ENCODE measurements around the gene PPDPF. TPM values are rescaled to one million over a fixed set of nuclear protein-coding genes. Genes with fewer than 3 reads are reported as not detected.
"Not testable (repeated sequence)": the region's sequence is repeated elsewhere in the genome, so short reads cannot be mapped to it uniquely, and the experiment has no call there.

PPDPF gene
- total RNA-seq, 4 donors from 2014 or later, result 142 to 613 (median 338) TPM

GRCh38 chr20:63505723-63506122, 14.8 kb upstream of the PPDPF start:
- WGBS, 2 donors, result 75 to 89% methylated on average over 11 of the region's 12 CpGs
- TF ChIP-seq POLR2A (IDR thresholded peaks at IDR 0.05), result no peak
- TF ChIP-seq, protein P1, sequence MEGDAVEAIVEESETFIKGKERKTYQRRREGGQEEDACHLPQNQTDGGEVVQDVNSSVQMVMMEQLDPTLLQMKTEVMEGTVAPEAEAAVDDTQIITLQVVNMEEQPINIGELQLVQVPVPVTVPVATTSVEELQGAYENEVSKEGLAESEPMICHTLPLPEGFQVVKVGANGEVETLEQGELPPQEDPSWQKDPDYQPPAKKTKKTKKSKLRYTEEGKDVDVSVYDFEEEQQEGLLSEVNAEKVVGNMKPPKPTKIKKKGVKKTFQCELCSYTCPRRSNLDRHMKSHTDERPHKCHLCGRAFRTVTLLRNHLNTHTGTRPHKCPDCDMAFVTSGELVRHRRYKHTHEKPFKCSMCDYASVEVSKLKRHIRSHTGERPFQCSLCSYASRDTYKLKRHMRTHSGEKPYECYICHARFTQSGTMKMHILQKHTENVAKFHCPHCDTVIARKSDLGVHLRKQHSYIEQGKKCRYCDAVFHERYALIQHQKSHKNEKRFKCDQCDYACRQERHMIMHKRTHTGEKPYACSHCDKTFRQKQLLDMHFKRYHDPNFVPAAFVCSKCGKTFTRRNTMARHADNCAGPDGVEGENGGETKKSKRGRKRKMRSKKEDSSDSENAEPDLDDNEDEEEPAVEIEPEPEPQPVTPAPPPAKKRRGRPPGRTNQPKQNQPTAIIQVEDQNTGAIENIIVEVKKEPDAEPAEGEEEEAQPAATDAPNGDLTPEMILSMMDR (IDR thresholded peaks at IDR 0.05), result no peak
- H3K4me1 ChIP-seq, result no peaks in the 10 kb centered on the region
- H3K27me3 ChIP-seq, result peaks cover 0 to 96% (median 0%) of the 10 kb centered on the region in 4 donors
- peaks cover 0 to 15% (median 0%) of the 10 kb centered on the region in 3 donors for H3K9me3 ChIP-seq
- no peaks in the 10 kb centered on the region for H3K36me3 ChIP-seq
- DNase-seq, result no peak
- intact Hi-C loops (cut with DNase I), result no loop called here
- H3K27ac ChIP-seq, result no peak overlapping the region
- H3K4me3 ChIP-seq, result no peak overlapping the region

DNA sequence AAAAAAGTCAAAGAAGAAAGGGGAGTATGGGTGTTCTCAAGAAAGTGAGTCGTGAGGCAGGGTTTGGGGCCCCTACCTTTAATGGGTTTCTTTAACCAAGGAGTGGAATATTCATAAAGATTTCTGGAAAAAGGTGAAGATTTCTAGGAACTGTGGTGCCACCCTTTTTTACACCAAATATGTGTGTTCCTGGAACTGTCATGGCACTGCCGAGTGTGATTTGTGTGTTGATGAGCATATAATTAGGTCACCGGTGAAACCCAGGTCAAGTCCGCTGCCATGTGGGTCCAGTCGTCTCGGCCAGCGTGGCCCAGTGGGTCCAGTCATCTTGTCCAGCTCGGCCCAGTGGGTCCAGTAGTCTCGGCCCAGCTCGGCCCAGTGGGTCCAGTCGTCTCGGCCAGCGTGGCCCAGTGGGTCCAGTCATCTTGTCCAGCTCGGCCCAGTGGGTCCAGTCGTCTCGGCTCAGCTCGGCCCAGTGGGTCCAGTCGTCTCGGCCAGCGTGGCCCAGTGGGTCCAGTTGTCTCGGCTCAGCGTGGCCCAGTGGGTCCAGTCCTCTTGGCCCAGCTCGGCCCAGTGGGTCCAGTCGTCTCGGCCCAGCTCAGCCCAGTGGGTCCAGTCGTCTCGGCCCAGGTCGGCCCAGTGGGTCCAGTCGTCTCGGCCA, 13.4 kb upstream of the PPDPF start:
- DNase-seq, result no peak
- TF ChIP-seq, protein P1 (IDR thresholded peaks at IDR 0.05), result no peak
- no peak for TF ChIP-seq POLR2A (IDR thresholded peaks at IDR 0.05)
- Histone ChIP-seq H3K27ac (no peak overlapping the region), H3K4me1 (no peaks in the 10 kb centered on the region), H3K9me3 (peaks cover 0 to 15% (median 0%) of the 10 kb centered on the region in 3 donors), H3K36me3 (no peaks in the 10 kb centered on the region), H3K27me3 (peaks cover 0 to 95% (median 0%) of the 10 kb centered on the region in 4 donors), H3K4me3 (no peak overlapping the region)
- WGBS, 2 donors, result 81 to 84% methylated on average over 13 to 22 of the region's 30 CpGs
- intact Hi-C loops (cut with DNase I), result no loop called here

DNA sequence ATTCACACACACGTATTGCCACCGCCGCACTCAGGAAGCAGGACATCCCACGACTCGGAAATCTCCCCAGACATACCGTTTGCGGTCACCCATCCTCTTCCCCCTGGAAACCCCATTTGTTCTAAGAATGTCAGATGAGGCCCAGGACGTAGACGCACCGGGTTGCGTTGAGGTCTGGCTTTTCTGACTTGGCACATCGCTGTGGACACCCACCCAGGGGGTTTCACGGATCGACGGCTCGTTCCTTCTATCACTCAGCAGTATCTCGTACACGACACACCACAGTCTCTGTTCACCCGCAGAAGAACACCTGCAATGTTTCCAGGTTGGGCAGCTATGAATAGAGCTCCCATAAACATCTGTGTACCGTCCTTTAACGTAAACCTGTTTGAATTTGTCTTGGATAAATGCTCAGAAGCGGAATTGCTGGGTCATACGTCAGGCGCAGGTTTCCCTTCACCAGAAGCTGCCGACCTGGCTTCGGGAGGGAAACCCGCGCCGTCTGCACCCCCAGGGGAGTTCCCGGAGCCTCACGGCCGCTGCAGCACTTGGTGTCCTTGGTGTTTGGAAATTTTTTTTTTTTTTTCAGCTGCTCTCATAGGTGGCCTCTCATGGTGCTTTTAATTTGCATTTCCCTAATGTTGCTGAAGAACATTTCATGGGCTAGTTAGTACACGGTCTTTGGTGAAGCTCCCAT, 12.3 kb upstream of the PPDPF start:
- Histone ChIP-seq H3K4me1 (no peaks in the 10 kb centered on the region), H3K36me3 (no peaks in the 10 kb centered on the region), H3K9me3 (peaks cover 0 to 15% (median 0%) of the 10 kb centered on the region in 3 donors), H3K27ac (no peak overlapping the region), H3K4me3 (no peak overlapping the region), H3K27me3 (peaks cover 0 to 94% (median 0%) of the 10 kb centered on the region in 4 donors)
- no peak for DNase-seq
- TF ChIP-seq POLR2A (IDR thresholded peaks at IDR 0.05), result no peak
- TF ChIP-seq, protein P1 (IDR thresholded peaks at IDR 0.05), result no peak
- intact Hi-C loops (cut with DNase I), result no loop called here
- 80 to 82% methylated on average over 30 to 33 of the region's 33 CpGs for WGBS, 2 donors

GRCh38 chr20:63509088-63509564, 11.4 kb upstream of the PPDPF start:
- DNase-seq, result no peak
- peaks cover 0 to 15% (median 0%) of the 10 kb centered on the region in 3 donors for H3K9me3 ChIP-seq
- H3K4me3 ChIP-seq, result no peak overlapping the region
- no peaks in the 10 kb centered on the region for H3K36me3 ChIP-seq
- H3K4me1 ChIP-seq, result no peaks in the 10 kb centered on the region
- intact Hi-C loops (cut with DNase I), result no loop called here
- TF ChIP-seq, protein P1 (IDR thresholded peaks at IDR 0.05), result no peak
- no peak for TF ChIP-seq POLR2A (IDR thresholded peaks at IDR 0.05)
- H3K27me3 ChIP-seq, result peaks cover 0 to 94% (median 0%) of the 10 kb centered on the region in 4 donors
- 70 to 80% methylated on average over 9 of the region's 9 CpGs for WGBS, 2 donors
- H3K27ac ChIP-seq, result no peak overlapping the region

DNA sequence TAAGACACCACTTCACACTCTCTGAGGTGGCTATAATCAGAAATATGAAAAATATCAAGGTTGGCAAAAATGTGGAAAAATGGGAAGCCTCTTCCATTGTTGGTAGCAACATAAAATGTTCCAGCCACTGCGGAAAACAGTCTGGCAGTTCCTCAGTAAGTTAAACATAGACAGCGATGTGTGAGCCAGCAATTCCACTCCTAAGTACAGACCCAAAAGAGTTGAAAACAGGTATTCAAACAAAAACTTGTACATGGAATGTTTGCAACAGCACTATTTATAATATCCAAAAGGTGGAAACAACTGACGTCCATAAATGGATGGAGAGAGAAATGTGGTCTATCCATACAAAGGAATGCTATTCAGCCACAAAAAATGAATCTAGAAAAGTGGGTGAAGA, 7.4 kb upstream of the PPDPF start:
- H3K27me3 ChIP-seq, result peaks cover 0 to 54% (median 0%) of the 10 kb centered on the region in 4 donors
- TF ChIP-seq, protein P1 (IDR thresholded peaks at IDR 0.05), result no peak
- TF ChIP-seq POLR2A (IDR thresholded peaks at IDR 0.05), result no peak
- no peak overlapping the region for H3K27ac ChIP-seq
- H3K4me3 ChIP-seq, result no peak overlapping the region
- intact Hi-C loops (cut with DNase I), result no loop called here
- no peaks in the 10 kb centered on the region for H3K9me3 ChIP-seq
- H3K4me1 ChIP-seq, result peaks cover 0 to 2% (median 0%) of the 10 kb centered on the region in 3 donors
- peaks cover 0 to 10% (median 0%) of the 10 kb centered on the region in 3 donors for H3K36me3 ChIP-seq
- WGBS, 2 donors, result 67 to 83% methylated on average over 3 of the region's 3 CpGs
- no peak for DNase-seq

DNA sequence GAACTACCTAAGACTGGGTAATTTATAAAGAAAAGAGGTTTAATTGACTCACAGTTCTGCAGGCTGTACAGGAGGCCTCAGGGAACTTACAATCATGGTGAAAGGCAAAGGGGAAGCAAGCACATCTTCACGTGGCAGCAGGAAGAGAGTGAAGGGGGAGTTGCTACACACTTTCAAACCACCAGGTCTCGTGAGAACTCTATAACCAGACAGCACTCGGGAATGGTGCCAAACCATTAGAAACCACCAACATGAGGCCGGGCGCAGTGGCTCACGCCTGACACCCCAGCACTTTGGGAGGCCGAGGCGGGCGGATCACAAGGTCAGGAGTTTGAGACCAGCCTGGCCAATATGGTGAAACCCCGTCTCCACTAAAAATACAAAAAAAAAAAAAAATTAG, 6.0 kb upstream of the PPDPF start:
- Histone ChIP-seq H3K4me1 (peaks cover 4 to 15% (median 7%) of the 10 kb centered on the region in 3 donors), H3K36me3 (peaks cover 0 to 16% (median 0%) of the 10 kb centered on the region in 3 donors), H3K27me3 (peaks cover 0 to 43% (median 0%) of the 10 kb centered on the region in 4 donors)
- H3K9me3 ChIP-seq; H3K4me3 ChIP-seq; H3K27ac ChIP-seq; DNase-seq; intact Hi-C loops (cut with DNase I): not testable (repeated sequence)
- WGBS, 2 donors, result 42 to 63% methylated on average over 6 to 8 of the region's 10 CpGs
